LNCAP (cell line): Measurements from ENCODE around the gene PDE2A.

Experiments
- TF ChIP-seq, protein P1 (sequence below): fragments of 450-650 bp; IDR thresholded peaks from 2 replicates; pipeline ENCODE4 v1.5.1; 2017; ENCODE audit warnings: mild to moderate bottlenecking

Gene PDE2A

DNA sequence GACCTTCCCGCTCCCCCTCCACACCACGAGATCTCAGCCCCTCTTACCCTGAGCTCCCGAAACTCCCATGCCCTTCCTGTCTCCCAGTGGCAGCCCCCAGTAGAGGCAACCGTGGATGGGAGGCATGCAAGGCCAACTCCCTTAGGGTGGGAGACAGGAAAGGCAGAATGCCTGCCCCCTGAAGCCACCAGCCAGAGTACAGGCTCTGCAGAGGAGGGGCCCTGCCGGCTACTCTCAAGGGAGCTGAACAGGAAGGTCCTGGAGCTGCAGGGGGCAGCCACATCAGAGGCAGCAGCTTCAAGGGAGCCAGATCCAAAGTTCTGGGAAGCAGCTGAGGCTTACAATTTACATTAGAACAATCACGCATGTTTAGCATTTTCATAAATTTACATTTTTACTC, 38.3 kb downstream of the PDE2A start:
- TF ChIP-seq, protein P1, sequence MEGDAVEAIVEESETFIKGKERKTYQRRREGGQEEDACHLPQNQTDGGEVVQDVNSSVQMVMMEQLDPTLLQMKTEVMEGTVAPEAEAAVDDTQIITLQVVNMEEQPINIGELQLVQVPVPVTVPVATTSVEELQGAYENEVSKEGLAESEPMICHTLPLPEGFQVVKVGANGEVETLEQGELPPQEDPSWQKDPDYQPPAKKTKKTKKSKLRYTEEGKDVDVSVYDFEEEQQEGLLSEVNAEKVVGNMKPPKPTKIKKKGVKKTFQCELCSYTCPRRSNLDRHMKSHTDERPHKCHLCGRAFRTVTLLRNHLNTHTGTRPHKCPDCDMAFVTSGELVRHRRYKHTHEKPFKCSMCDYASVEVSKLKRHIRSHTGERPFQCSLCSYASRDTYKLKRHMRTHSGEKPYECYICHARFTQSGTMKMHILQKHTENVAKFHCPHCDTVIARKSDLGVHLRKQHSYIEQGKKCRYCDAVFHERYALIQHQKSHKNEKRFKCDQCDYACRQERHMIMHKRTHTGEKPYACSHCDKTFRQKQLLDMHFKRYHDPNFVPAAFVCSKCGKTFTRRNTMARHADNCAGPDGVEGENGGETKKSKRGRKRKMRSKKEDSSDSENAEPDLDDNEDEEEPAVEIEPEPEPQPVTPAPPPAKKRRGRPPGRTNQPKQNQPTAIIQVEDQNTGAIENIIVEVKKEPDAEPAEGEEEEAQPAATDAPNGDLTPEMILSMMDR, result no peak

DNA sequence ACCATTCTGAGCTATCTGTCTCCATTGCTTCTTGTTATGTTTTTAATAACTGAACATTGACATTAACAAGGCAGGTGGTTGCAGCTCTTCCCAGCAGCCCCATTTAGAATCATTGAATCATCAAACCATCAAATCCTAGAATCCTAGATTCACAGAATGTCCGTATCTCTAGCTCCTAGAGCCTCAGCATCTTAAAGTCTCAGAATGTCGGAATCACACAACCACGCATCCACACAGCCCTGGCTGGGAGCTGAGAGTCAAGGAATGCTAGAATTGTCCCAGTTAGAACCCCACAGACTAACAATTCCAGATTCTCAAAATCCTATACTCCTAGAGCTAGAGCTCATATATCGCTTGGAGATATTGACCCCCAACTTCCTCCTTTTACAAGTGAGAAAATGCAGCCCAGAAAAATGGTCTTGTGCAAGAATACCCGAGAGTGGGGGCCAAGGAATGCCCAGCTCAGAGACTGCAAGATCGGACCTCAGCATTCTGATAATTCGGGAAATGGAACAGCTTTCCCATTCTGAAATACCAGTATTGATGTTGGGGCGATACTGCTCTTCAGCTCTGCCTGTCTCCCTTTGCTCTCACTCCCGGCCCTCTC, 38.8 kb downstream of the PDE2A start:
- TF ChIP-seq, protein P1, result no peak

DNA sequence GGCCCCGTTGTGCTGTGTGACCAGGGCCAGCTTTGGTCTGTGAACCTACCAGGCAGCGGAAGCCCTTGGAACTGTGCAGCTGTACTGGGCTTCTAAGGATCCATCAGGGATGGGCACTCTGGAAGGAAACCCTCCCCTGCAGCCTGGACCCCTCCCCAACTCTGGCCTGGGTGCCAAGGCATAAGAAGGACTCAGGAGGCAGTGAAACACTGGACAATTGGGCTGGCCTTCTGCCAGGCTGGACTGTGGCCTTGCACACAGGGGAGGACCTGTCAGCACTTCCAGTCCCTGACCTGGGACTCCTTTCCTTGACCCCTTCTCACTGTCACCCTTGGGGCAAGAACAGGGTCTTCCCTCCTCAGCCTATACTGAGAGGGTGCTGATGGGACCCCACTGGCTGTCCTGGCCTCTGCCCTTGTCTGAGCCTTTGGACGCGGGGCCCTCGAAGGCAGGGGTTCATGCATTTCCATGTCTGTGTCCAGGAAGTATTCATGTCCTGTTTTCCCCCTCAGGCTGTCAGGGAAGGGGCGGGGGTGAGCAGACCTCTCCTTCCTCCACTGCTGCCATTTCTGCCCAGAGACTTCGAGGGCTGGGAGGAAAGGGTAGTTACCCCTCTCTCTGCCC, 39.6 kb downstream of the PDE2A start:
- TF ChIP-seq, protein P1, result no peak

DNA sequence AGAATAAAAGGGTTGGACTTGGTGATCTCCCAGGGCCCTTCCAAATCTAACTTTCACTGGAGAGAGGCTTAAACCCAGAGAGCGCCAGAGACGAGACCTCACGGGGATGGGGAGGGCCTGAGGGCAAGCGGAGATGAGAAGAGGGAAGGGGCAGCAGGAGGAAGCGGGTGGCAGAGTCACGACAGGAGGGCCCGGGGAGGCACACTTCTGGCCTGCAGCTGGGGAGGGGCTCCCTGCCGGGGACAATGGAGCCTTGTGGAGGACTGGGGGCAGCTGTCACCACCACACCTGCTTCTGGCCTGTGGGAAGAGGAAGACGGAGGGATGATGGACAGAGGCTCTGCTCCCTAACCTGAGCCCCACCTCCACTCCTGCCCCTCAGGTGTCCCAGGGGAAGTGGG, 40.2 kb downstream of the PDE2A start:
- TF ChIP-seq, protein P1, result no peak

DNA sequence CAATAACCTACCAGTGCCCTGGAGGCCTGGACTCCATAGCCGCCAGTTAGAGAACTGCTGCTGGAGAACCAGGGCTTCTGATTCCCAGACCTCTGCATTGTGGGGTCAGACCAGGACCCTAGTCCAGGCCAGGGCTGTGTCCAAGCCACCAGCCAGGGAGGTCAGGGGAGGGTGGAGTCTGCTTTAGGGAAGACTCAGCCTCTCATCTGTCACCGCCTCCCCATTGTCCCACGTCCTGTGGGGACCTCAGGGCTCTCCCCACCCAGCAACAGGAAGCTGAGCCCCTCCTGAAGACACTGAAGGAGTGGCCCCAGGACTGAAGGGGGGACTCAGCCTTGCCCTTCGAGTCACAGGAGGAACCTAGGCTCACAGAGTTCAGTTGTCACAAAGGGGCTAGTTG, 41.2 kb downstream of the PDE2A start:
- TF ChIP-seq, protein P1, result no peak

DNA sequence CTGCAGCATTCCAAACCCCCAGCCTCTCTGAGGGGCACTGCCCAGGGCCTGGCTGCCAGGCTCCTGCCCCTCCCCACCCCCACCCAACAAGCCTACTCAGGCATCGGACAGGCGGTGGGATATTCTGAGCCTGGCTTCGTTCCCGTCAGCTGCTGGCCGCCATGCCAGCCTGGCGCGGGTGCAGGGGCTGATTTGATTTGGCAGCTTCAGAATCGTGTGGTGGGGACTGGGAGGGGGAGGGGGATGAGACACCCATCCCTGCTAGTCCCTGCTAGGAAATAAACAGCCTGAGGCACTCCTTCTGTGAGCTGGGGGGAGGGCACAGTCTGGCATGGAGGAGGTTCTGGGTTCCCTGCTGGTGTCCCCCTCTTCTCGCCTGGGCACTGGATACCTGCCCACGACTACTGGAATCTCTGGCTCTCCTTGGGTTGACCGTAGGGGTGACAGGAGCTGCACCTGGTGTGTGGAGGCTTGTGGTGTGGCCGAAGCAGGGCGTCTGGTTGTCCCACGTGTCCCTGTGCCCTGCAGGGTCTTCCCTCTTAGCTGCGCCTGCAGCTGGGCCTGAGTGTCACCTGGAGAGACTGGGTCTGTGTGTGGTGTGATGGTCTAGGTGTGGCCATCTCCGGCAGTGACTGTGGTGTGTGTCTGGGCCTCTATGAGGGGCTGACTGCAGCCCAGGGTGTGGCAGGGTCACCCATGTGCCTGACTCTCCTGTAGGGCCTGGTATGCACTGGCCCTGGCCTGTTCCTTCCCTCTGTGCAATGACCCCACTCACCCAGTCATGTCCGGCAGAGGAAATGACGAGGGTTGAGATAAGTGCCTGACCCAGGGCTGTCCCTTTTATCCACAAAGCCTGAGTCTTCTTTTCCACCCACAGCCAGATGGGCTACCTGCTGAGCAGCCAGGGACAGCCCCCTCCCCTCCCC, 42.2 kb downstream of the PDE2A start:
- TF ChIP-seq, protein P1, result no peak

DNA sequence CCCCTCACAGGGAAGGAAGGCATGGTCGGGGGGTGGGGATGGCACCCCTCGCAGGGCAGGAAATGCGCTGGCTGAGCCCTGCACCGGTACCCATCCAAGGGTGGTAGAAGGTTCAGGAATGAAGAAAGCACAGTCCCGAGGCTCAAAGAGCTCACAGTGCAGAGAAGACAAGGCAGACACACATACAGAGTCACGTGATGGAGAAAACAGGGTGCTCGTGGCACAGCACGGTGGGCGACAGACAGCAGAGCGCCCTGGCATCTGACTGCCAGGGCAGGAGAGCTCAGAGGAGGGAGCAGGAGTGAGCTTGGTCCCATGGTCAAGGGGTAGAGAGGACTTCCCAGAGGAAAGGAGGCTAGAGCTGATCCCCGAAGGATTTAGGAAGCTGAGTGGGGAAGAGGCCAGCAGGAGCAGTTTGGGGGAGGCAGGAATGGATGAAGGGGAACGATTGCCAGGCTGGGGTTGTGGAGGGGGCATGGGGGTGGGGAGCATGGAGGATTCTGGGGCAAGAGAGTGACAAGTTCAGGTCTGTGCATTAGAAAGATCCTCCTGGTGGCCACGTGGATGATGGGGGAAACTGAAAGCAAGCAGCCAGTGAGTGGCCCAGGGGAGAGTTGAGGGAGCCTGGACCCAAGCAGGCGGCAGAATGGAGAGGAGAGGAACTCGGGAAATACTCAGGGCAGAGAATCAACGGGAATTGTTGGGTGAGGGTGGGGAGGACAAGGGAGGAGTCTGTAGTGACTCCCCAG, 43.9 kb downstream of the PDE2A start:
- TF ChIP-seq, protein P1, result no peak
